PC-9 (cell line): ENCODE results near the gene LEUTX.

Experiments
- EZH2 ChIP-seq: fragments of 200-600 bp; sonication (generic); IDR thresholded peaks from 2 replicates; pipeline ENCODE4 v1.8.0; 2017; ENCODE audit warnings: antibody characterized with exemption, low read depth
- TF ChIP-seq, protein P1 (sequence below): fragments of 200-600 bp; sonication (generic); conservative IDR thresholded peaks from 2 replicates; pipeline ENCODE4 v1.6.1; 2017; ENCODE audit warnings: mixed run types, antibody characterized with exemption, mild to moderate bottlenecking, moderate library complexity

DNA sequence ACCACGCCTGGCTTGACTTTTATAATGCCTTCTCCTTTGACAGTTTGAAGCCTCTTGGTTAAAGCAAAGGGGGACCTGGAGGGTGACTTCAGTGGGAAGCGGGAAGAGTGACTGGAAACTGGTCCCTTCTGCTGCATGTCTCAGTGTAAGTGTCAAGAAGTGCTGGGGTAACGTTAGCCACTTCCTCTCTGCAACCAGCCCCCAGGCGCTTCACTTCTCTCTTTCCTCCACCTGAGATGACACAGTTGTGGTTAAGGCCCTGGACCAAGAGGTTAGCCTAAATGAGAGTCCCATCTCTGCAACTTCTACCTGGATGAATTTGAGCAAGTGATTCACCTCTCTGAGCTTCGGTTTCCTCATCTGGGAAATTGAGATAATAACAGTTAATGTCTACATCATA is 16.3 kb downstream of the LEUTX start:
- TF ChIP-seq, protein P1, sequence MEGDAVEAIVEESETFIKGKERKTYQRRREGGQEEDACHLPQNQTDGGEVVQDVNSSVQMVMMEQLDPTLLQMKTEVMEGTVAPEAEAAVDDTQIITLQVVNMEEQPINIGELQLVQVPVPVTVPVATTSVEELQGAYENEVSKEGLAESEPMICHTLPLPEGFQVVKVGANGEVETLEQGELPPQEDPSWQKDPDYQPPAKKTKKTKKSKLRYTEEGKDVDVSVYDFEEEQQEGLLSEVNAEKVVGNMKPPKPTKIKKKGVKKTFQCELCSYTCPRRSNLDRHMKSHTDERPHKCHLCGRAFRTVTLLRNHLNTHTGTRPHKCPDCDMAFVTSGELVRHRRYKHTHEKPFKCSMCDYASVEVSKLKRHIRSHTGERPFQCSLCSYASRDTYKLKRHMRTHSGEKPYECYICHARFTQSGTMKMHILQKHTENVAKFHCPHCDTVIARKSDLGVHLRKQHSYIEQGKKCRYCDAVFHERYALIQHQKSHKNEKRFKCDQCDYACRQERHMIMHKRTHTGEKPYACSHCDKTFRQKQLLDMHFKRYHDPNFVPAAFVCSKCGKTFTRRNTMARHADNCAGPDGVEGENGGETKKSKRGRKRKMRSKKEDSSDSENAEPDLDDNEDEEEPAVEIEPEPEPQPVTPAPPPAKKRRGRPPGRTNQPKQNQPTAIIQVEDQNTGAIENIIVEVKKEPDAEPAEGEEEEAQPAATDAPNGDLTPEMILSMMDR = no peak
- no peak for TF ChIP-seq EZH2
